Stimulated activated naive CD8-positive, alpha-beta T cell treated with anti-CD3 and anti-CD28 coated beads, Interleukin-15, Interleukin-2, amounts not matched to agents 100 U/mL and 50 U/mL, for 24 hours (primary cell): Measurements from ENCODE around the gene PTPRR.
"Not testable (repeated sequence)": the region's sequence is repeated elsewhere in the genome, so short reads cannot be mapped to it uniquely, and the experiment has no call there.

Experiments
- ATAC-seq: fragments of 150-1000 bp; cut with Tn5 transposase; one replicate; pipeline ENCODE4 v1.10.0; 2021
- DNase-seq: peaks from one replicate; pipeline ENCODE4 v3.0.0; 2021

PTPRR gene

DNA sequence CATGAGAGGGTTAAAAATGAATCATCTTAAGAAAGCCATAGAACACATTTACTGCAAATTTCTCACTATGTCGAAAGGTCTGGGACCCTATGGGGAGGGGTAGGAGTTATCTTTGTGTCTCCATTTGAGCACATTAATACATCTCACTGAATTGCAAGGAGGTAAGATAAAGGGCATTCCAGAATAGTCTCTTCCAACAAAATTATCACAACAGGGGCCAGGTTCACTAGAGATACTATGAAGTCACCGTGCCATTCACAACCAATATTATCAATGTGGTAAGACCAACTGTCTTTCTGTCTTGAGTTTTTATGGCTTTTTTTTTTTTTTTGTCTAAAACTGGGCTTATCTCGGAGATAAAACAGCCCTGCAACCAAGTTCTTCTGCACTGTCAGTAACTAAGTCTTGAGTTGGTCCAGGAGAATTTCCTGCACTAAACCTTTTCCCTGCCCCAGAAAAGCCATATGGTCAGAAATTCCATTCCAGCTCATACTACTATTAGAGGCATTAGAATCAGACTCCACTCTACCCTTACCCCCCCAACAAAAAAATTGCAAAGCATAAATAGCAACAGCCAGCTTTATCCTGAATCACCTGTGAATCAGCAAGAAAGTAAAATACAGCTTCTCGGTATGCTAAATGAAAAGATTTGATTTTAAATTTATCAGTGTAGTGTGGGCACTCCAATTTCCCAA, 79.7 kb downstream of the PTPRR start:
- ATAC-seq (no peak), DNase-seq (no peak)

DNA sequence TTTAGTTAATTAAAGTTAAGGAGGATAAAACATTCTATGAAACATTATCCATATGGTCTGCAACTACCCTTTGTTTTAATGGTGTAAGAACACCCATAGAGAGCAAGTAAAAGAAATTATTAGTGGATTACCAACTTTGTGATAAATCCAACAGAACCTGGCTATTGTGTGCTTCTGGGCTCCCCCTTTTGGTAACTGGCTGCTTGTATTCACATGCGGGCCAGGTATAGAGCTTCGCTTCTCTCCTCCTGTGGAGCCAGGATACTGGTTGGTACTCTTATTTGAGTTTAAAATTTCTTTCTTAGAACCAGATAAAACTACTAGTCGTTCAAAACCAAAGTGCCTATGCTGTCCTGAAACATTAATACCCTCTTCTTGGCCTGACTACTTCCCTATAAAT, 81.0 kb downstream of the PTPRR start:
- ATAC-seq: no peak
- DNase-seq: no peak

DNA sequence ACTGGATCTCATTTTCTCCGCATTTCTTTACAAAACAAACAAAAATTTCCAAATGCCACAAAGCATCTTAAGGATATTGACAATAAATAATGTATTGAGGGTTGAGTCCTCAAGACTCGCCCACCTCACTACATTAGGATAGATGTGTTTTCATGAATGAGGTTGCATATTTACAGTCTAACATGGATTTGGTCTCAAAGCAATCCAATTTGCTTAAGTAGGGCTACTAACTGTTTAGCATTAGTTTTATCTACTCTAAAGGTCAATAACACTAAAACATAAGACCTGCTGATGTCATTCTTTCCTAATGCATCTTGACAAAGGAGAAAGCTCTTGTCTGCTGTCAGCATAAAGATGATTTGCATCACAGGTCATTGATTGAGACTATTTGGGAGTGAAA, 82.4 kb downstream of the PTPRR start:
- no peak for DNase-seq
- no peak for ATAC-seq

DNA sequence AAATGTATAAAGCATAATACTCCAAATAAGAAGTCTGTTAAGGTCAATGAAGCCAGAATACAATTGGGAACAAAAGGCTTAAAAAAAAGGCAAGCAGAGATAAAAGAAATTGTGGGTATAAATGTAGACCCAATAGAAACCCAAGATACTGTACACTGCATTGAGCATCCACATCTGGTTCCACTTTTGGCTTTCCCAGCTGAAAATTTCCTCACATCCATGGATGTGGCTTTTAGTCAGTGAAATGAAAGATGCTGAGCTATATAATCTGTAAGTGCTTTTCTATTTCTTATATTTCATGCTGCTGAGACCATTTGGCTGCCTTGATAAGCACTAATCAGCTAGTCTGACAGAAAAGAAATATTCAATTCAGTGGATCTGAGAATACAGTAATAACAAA, 83.5 kb downstream of the PTPRR start:
- ATAC-seq: no peak

DNA sequence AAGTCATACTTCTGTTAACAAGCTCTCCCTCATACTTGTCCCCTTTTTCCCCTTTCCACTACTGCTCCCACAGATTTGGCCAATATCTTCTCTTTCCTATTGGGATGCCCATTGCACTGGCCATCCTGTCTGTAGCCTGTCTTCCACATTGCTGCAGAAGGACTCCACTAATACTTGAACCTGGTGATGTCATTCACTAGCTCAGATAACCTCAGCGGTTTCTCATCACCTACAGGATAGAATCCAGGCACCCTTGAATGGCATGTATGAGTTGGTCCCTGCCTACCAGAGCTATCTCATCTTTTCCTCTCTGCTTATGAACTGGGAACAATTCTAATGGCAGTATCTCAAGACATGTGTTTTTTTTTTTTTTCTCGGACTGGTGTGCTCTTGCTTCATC, 84.6 kb downstream of the PTPRR start:
- DNase-seq (no peak), ATAC-seq (no peak)

More for the DNA sequence above, 83.5 kb downstream of the PTPRR start:
- no peak for DNase-seq

DNA sequence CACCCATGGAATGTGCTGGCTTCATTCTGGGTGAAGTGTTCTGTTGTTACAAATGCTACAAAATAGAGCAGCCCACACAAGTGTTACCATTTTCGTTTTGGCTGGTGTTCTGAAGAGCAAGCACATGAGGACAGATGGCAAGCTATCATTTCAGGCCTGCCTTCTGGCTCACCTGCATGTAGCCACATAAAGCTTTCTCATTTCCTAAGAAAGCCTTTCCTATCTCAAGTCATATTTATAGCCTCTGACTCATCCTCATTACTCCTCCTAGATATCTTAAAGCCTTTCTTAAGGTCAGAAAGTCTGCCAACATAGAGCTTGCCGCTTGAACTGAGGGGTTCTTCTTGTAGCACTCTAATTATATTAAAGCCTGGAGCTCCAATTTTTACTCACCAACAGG, 89.0 kb downstream of the PTPRR start:
- ATAC-seq (no peak), DNase-seq (no peak)

DNA sequence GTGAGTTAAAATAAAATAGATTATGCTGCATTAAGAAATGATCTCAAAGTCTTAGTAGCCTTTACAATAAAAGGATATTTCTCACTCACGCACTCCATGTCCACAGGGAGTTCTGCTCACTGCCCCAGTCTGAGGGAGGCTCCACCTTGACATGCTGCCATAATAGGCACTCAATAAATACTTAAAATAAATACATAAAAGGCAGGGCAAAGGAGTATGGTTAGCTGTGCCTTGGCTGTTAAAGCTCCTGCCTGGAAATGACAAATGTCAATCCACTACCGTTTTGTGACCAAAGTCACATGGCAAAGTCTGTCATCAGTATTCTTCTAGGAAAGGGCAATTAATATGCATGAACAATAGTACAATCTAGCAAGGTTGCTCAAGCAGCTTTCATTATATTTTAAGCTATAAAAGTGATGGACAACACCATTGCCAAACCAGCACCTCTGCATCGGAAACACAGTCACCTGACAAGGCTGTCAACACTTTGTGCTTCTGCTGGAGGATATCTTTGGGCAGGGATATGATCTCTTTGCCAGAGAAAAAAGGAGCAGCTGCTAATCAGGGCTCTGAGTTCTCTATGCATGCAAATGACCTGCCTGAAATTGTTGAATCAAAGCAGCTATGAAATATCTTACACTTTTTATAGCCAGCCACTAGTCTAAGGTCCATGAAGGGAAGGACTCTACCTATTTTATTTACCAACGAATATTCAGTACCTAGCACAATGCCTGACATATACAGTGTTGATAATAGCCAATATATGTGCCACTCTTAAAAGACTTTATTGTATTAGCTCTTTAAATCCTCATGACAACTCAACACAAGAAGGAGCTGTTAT, 90.1 kb downstream of the PTPRR start:
- DNase-seq: no peak
- ATAC-seq: no peak

DNA sequence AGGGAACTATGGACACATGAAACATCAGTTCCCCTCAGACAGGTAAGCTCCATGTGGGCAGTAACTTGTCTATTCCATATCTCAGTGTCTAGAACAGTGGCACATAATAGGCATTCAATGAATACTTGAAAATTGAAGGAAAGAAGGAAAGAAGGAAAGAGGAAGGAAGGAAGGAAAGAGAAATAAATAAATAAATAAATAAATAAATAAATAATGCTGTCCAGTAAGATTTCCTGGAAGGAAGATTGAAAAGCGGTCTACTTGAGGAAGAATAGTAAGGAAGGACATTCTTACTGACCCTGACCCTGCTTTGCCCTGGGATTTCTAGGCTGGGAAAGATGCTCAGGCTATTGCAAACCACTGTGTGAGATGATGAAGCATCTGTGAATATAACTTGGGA, 91.5 kb downstream of the PTPRR start:
- ATAC-seq (no peak), DNase-seq (no peak)

DNA sequence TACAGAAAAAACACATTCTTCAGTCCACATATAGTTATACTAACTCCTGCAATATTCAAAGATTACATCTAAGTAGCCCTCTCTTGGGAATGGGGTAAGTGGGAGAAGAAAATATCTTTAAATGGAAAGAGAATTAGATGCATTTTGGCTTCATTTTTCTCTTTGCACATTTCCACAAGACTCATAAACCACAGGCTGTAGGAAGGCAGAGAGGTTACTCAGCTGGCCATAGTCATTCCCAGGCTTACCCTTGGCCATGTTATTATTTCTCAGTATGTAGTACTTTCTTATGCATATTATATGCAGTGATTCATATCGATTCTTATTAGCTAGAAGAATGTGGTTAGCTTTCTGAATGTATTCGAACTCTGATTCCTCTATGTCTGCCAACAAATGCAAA, 92.2 kb downstream of the PTPRR start:
- DNase-seq (no peak), ATAC-seq (no peak)

DNA sequence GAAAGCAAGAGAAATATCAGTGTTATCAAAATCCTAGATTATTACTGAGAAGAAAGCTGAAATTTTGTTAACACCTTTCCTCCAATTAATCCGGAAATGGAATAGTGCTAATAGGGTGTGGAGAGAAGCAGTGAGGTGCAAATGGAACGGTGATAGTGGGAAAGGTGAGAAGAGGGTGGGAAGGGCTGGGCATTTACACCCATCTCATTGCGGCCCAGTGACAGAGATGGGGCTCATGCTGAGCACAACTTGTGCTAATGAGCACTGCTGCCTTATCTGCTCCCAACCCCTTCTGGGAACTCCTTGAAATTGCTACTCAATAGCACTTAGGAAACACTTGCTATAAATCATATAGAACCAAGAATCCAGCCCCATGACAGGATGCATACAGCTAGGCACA, 94.4 kb downstream of the PTPRR start:
- DNase-seq: no peak
- ATAC-seq: no peak

DNA sequence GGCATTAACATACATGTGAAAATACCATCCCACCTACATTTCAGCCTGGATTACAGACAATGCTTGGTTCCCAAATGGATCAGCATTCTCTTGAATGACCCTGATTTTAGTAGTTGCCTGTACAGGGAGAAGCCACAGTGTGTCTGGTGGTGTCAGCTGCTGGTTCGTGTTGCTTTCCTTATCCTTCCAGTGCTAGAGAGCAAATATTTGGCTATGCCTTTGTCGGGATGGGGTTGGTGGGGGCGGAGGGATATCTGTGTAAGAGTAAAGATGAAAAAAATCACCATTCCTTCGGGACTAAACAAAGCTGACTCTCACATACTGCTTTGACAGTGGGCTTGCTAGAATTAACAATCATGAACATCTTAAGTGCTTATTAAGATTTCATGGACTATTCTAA, 96.0 kb downstream of the PTPRR start:
- ATAC-seq (no peak), DNase-seq (no peak)

DNA sequence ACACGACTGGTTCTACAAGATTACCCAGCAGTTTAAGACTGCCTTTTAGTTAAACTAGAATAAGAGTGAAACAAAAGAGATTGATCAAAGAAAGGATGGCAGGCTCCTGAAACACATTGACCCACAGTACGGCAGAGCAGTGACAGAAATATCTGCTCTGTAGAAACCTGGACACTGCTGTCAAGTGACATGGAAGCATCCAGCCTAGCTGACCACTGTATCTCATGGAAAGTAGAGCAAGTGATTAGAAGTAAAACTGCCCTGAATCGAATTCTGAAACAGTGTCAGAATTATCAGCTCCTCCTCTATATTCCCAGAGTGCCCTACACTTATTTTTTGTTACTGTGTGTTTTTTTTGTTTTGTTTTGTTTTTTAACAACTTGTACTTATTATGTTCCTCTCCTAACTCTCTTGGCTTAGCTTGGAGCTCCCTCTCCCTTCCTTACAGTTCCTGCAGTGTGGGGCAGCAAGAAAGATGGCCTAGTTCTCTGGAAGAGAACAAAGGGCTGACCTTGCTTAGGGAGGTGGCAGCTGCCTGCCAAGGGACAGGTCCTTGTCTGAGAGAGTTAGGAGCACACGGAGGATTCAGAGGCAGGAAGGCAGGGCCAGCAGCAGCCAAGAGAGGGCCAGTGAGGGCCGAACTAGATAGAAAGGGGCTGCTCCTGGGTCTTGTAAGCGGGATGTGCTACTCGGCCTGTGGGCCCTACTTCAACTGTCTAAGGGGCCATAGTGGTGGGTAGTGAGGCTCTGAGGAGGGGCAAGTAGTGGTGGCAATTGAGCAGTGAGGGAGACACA, 97.2 kb downstream of the PTPRR start:
- DNase-seq: no peak
- ATAC-seq: no peak

DNA sequence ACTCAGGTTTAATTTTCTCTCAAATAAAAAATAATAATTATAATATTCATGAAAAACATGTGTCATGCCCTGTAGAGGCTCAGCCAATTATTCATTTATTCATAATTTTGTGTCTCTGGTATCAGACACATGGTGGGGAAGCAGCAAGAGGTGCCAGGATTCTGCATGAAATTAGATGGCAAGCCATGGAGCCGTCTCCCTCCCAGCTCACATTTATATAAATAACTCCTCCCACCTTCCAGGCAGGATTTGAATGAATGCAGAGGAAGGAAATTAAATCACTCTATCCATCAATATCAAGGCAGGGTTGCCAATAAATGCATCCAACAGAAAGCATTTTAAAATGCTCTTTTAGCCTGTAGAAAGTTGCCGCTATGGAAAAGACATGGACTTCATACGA, 98.1 kb downstream of the PTPRR start:
- ATAC-seq (no peak), DNase-seq (no peak)

DNA sequence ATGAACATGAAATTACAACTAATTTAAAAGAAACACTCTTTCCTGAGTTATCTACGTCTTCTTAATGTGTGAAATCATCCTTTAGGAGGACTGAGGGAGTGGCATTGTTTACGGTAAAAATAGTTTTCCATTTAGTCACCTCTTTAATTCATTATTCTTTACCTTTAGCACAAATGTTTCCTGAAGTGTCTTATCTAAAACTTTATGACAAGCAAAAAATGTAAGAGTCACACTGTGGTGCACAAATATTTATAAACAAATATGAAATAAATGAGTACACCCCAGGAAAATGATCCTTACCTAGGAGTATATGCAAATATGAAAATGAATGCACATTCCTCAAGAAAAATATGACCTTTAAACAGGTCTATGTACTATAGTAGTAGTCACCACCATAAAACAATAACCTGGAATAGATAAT, 104.6 kb downstream of the PTPRR start:
- DNase-seq (no peak), ATAC-seq (no peak)

DNA sequence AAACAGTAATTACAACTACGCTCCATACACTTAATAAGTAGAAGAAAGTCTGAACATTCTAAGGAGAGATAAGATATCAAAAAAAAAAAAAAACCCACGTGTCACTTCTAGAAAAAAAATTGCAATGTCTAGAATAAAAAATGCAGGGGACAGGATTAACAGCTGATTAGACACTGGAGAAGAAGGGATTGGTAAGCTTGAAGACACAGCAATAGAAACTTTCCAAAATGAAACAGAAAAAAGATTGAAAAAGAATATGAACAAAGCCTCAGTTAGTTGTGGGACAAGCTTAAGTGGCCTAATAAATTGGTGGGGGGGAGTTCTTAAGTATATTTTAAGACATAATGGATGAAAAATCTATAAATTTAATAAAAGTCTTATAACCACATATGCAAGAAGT, 105.5 kb downstream of the PTPRR start:
- ATAC-seq: no peak
- DNase-seq: no peak

DNA sequence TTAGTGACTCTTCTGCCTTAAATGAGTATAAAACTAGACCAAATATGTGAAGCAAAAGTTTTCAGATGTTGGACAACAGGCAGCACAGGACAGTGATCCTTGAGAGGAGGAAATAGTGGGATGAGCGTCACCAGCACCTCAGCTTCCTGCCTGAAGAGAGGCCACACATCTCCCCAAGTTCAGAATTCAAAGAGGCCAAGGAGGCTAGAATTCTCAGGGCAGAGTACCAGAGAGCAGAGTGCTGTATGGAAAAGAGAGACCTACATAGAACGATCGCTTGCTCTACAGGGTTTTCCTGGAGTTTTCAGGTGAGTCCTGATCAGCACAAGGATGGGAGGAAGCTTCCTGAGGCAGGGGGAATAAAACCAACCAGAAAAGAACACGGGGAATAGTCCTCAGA, 107.0 kb downstream of the PTPRR start:
- DNase-seq: no peak
- ATAC-seq: no peak

DNA sequence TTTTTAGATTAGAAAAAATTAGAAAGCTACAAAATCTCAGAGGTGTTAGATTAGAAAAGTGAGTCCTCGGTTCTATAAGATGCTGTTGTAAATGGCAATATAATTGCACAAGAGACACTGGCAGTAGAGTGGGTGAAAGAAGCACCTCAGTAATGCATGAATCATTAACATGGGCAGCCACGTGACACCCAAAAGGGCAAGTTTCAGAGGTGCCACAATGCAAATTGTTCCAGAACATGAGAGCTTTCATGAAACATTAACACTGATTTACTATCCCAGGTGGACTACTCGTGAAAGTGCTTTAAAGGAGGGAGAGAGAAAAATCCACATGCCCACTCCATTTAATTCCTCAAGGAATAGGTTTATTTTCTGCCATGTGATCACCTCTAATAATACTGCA, 108.4 kb downstream of the PTPRR start:
- DNase-seq (no peak), ATAC-seq (no peak)

DNA sequence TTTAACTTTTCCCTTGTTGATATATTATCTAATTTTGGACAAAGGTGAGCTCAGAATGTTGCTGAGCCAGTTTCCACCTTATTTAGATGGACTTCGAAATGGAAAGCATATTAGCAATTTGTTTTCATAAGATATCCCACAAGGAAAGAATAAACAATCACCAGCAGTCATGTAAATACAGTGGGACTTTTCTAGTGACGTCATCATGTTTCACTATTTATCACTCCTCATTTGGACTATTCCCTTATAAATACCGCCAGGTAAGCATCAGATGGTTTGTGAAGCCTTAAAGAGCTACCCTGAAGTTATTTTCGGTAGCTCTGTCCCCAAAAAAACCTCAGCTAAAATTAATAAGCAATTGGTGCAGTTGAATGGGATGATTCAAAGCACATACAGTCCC, 110.7 kb downstream of the PTPRR start:
- DNase-seq (no peak), ATAC-seq (no peak)

DNA sequence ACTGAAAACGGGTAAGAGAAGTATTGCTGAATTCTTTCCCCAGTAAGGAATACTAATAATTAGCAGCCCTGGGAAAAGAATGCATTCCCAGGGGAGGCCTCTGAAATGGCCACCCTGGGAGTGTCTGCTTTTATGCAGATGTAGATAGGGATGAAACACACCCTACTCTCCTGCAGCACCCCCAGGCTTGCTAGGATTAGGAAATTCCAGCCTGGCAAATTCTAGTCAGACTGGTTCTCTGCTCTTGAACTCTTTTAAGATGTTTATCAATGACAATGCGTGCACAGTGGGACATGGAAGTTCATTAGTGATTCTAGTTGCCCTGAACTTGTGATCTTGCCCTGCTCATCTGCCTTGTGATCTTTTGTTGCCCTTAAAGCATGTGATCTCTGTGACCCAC, 112.5 kb downstream of the PTPRR start:
- DNase-seq, ATAC-seq: not testable (repeated sequence)

DNA sequence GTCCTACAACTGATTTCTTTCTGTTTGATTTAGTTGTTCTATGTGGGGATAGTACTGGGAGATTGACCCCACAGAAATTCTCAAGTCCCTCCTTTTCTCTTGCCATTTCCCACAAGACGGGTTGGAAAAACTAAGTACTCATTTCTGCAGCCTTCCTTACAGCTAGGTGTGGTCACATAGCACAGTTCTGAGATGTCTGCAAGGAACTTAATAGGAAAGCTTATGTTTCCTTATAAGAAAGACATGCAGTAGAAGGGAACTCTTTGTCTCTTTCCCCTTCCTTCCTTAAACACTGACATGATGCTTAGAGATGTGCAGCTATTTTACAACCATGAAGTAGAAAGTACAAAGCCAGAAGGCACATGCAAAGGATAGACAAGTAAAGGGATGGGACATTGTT, 113.7 kb downstream of the PTPRR start:
- DNase-seq (no peak), ATAC-seq (no peak)

DNA sequence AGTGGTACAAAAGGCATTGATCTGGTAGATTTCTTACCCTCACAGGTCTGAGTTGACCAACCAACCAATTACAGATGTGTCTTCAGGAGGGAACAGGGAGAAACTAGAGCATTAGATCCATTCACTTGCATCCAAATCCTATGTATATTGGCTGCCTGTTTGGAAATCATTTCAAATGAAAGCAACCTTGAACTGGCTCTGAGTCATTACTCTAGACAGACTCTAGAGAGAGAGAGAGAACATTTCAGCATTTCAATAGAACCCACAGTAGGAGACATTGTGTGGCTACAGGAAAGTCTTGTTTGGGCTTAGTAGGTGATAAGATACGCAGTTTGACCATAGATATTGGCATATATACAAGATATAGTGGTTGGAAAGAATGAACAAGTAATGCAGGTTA, 114.5 kb downstream of the PTPRR start:
- no peak for ATAC-seq
- no peak for DNase-seq

DNA sequence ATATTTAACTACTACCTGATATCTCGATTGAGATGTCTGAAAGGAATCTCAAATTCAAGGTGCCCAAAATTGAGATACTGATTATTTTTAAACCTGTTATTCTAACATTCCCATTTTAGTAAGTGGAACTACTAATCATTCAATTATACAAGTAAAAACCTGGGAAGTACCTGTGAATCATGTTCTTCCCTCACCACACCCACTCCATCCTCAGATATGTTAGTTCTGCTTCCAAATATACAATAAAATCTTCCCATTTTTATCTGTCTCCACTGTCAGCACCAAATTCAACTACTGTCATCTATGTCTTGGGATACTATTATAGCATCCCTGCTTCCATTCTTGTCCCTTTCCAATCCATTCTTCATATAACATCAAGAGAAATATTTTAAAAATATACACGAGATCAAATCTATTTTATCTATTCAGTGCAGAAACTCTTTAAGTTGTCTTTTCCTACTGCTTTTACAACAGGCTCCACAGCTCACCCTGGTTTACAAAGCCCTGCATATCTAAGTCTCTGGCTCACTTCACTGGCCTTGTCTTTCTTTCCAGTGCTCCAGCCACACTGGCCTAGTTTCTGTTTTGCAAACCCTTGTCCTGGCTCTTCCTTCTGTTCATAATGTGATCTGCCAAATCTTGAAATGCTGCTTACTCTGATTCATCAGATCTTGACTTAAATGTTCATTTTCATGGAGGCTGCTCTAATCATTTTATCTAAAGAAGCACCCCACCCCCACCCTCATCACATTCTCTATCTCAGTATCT, 122.3 kb downstream of the PTPRR start:
- DNase-seq: no peak

More for the DNA sequence above, 122.3 kb downstream of the PTPRR start:
- ATAC-seq: no peak
